Adrenal gland (tissue), 12 donors: ENCODE results near the gene PRKN. TPM values are rescaled to one million over a fixed set of nuclear protein-coding genes. Genes with fewer than 3 reads are reported as not detected.

ENCODE experiments used
- DNase-seq, 7 donors: peaks; one replicate each; pipeline ENCODE4 v3.0.0-alpha.2; 2019 to 2020
- H3K27ac ChIP-seq, 5 donors: fragments of 200-600 bp; sonication (generic) in 4 of 5; 1 replicate in 3 of 5; 2 replicates in 2 of 5; pipeline versions ENCODE4 v1.5.1 to v1.8.0; 2016 to 2020; ENCODE audit warnings: mild to moderate bottlenecking in 1 of 5
- H3K27me3 ChIP-seq: fragments of 200-600 bp; 2 replicates; pipeline ENCODE4 v1.8.0; 2021
- H3K36me3 ChIP-seq, 2 donors: fragments of 200-600 bp; replicated peaks in 1 of 2; 1 replicate in 1 of 2; 2 replicates in 1 of 2; pipeline versions ENCODE4 v1.5.1 to v1.8.0; 2018 to 2022
- H3K4me1 ChIP-seq, 2 donors: fragments of 200-600 bp; replicated peaks in 1 of 2; 1 replicate in 1 of 2; 2 replicates in 1 of 2; pipeline versions ENCODE4 v1.5.1 to v1.8.0; 2018 to 2021
- H3K4me3 ChIP-seq, 4 donors: fragments of 200-600 bp; sonication (generic) in 3 of 4; one replicate each; pipeline ENCODE4 v1.5.1; 2016 to 2018
- H3K9me3 ChIP-seq, 3 donors: fragments of 200-600 bp; sonication (generic) in 1 of 3; replicated peaks in 1 of 3; 1 replicate in 2 of 3; 2 replicates in 1 of 3; pipeline versions ENCODE4 v1.5.1 to v1.8.0; 2016 to 2021
- CTCF ChIP-seq, 6 experiments: fragments of 450-650 bp in 4 of 6; fragments of 200-600 bp in 2 of 6; sonication (generic) in 1 of 6; IDR thresholded peaks; 1 replicate in 5 of 6; 2 replicates in 1 of 6; pipeline versions ENCODE4 v1.5.1 to v1.8.0; 2016 to 2021; ENCODE audit warnings: antibody characterized with exemption in 6 of 6, mild to moderate bottlenecking in 2 of 6, moderate library complexity in 1 of 6
- POLR2A ChIP-seq, 2 donors: fragments of 450-650 bp; IDR thresholded peaks; one replicate each; pipeline ENCODE4 v1.6.1; 2017; ENCODE audit warnings: antibody characterized with exemption in 2 of 2, mild to moderate bottlenecking in 2 of 2, moderate library complexity in 1 of 2
- WGBS, 4 donors: extraction: QIAGEN DNeasy Blood & Tissue Kit in 2 of 4; methylation state at CpG; one replicate each; pipeline versions ENCODE4 v1.1.5 to v1.1.7; 2013 to 2017; 5-methylcytosine and 5-hydroxymethylcytosine counted together
- intact Hi-C, 2 donors: fragments of 100-400 bp; cut with DNase I; formaldehyde crosslinking; loops; one replicate each; pipeline versions ENCODE4 v1.14.1 to v1.15.0; 2022 to 2023
- polyA plus RNA-seq, 3 donors: library from polyadenylated mRNA; stranded (reverse); fragments of 200-250 nt in 2 of 3; fragments of 350-450 nt in 1 of 3; fragmentation: Illumina TruSeq in 1 of 3; extraction: RNeasy Lipid Tissue Mini Kit (QIAGEN cat#74804) in 1 of 3; gene quantifications; one replicate each; pipeline ENCODE4 v1.2.3, GENCODE V29; 2013 to 2014
- total RNA-seq, 9 donors: library from RNA; depleted of rRNA in 4 of 9; stranded (reverse); fragments of >200 nt in 4 of 9; fragments of 120-200 nt in 1 of 9; fragmentation: NEBNext Ultra II Directional in 1 of 9; extraction: Animal tissue kit (Norgen Biotek cat#: 25700) in 1 of 9; gene quantifications; one replicate each; pipeline versions ENCODE4 v1.1.0 to v1.2.4, GENCODE V29; 2013 to 2023
- donor health status: healthy with polysubstance abuse.
- donor health status: Bipolar disorder and iron deficiency.
- donor health status: DM: yes; HTN: yes; CAD: no.
- donor health status: DM: no; HTN: no; CAD: no.
- donor health status: DM: no; HTN: no; CAD: no.
- donor health status: DM: yes; HTN: yes; CAD: no.

Gene PRKN
- total and polyA plus RNA-seq, 12 donors: 1.9 to 159 (median 13.3) TPM

GRCh38 chr6:161745128-161745527 is 982.4 kb downstream of the PRKN start:
- H3K27me3 ChIP-seq: no peaks in the 10 kb centered on the region
- DNase-seq: no peak
- H3K9me3 ChIP-seq: no peaks in the 10 kb centered on the region
- H3K36me3 ChIP-seq: no peaks in the 10 kb centered on the region
- intact Hi-C loops: no loop called here
- WGBS, 4 donors: 85 to 94% (median 90%) methylated on average over 2 of the region's 2 CpGs
- no peak overlapping the region for H3K4me3 ChIP-seq
- TF ChIP-seq CTCF (IDR thresholded peaks at IDR 0.05): no peak
- TF ChIP-seq POLR2A (IDR thresholded peaks at IDR 0.05): no peak
- H3K27ac ChIP-seq: no peak overlapping the region
- H3K4me1 ChIP-seq: no peaks in the 10 kb centered on the region

DNA sequence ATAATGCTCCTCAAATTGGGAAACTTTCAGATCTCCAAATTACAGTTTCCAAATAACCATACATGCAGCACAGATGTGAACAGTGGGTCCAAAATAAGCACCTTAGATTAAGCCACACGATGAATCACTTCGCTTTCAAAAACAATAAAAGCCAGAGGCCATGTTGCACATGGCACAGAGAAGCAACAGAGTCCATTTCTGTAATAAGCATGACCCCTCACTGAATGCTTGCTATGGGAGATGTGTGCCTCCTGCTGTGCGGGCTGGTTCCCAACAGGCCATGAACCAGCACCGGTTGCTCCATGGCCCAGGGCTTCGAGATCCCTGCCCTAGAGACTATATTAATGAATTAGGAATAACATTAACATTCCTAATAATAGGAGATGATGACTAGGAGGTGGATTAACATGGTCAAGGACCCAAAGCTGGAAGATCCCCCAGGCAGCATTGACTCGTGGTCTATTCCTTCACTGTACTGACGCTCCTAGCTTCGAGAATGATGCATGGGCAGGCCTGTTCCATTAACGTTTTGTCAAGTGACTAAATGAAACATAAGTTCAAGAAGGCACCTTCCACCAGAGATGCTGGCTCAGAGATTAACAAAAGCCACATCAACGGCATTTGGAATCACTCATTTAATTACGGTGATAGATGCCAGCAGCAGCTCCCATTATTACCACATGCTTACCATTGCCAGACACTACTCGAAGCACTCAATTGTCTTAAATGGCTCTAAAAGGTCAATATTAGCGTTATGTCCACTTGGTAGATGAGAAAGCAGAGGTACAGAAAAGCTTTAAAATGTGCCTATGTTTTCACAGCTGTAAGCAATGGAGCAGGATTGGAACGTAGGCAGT is 983.1 kb downstream of the PRKN start:
- DNase-seq: no peak
- intact Hi-C loops: no loop called here
- no peak overlapping the region for H3K27ac ChIP-seq
- no peaks in the 10 kb centered on the region for H3K4me1 ChIP-seq
- no peaks in the 10 kb centered on the region for H3K27me3 ChIP-seq
- 81 to 84% (median 83%) methylated on average over 14 of the region's 14 CpGs for WGBS, 4 donors
- no peak overlapping the region for H3K4me3 ChIP-seq
- H3K9me3 ChIP-seq: no peaks in the 10 kb centered on the region
- H3K36me3 ChIP-seq: no peaks in the 10 kb centered on the region
- TF ChIP-seq CTCF (IDR thresholded peaks at IDR 0.05): no peak
- no peak for TF ChIP-seq POLR2A (IDR thresholded peaks at IDR 0.05)

DNA sequence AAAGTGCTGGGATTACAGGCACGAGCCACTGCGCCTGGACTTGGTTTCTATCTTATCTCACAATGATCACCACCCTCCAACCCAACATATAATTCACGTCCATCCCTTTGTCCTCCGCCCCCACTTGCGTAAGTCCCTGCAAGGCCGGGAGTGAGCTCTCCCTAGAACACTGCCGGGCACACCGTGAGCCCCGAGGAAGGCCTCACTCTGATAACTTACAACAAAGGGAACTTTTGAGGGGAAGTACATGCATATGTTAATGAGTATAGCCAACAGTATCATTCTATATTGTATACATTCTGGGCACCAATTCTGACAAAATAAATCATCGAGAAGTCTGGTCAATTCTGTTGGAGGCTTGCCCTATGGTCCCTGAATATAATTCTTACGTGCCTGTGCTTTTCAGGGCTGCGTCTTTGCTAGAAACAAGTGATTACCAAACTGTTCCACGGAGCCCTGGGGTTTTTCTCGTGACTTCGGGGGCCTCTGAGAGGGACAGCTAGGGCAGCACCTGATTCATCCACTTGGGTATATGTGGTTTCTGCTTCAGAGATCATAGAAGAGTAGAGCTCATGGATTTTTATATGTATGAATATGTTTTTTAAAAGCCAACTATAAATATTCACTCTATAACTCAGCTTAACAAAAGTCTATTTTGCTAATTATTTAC is 983.9 kb downstream of the PRKN start:
- Histone ChIP-seq H3K36me3 (no peaks in the 10 kb centered on the region), H3K4me3 (no peak overlapping the region), H3K27me3 (no peaks in the 10 kb centered on the region), H3K4me1 (no peaks in the 10 kb centered on the region), H3K9me3 (no peaks in the 10 kb centered on the region), H3K27ac (no peak overlapping the region)
- TF ChIP-seq CTCF (IDR thresholded peaks at IDR 0.05) (no peak), POLR2A (IDR thresholded peaks at IDR 0.05) (no peak)
- intact Hi-C loops: no loop called here
- 89 to 94% (median 92%) methylated on average over 15 of the region's 15 CpGs for WGBS, 4 donors
- no peak for DNase-seq

DNA sequence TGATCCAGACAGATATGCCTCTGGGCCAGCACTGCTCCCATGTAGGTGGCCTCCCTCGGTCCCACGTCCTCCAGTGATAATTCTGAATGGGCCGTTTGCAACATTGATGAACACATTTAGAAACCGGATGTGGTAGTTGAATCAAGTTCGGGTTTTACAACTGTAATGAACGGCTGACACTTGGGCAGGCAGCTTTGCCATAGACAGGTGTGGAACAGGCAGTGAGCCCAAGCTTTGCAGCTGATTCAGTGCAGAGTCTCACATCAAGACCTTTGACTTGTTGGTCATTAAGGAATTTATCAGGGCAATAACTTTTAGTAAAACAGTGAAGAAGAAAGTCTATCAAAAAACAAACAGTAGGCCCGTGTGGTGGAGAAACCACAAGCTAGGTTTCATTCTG is 987.1 kb downstream of the PRKN start:
- Histone ChIP-seq H3K4me1 (no peaks in the 10 kb centered on the region), H3K27me3 (no peaks in the 10 kb centered on the region), H3K36me3 (no peaks in the 10 kb centered on the region), H3K4me3 (no peak overlapping the region), H3K9me3 (no peaks in the 10 kb centered on the region), H3K27ac (no peak overlapping the region)
- WGBS, 4 donors: 77 to 95% (median 89%) methylated on average over 7 of the region's 7 CpGs
- no peak for DNase-seq
- TF ChIP-seq CTCF (IDR thresholded peaks at IDR 0.05): no peak
- TF ChIP-seq POLR2A (IDR thresholded peaks at IDR 0.05): no peak
- intact Hi-C loops: no loop called here
